Measurements from ENCODE around the gene IL17RC. TPM values are rescaled to one million over a fixed set of nuclear protein-coding genes. Genes with fewer than 3 reads are reported as not detected.

IL17RC gene
- total and polyA plus RNA-seq, 2 of the 8 experiments (the other 6 are each of a cell fraction or from before 2014, with no cell fraction given): 11.8 to 13.0 TPM

- TF ChIP-seq CTCF (IDR thresholded peaks at IDR 0.05; ENCODE audit: control extremely low read depth in 1 of 3, insufficient read depth in 1 of 3, low read depth in 1 of 3, low read length in 3 of 3): no peak
- TF ChIP-seq EGR1 (IDR thresholded peaks at IDR 0.05; ENCODE audit: borderline replicate concordance, low read depth, low read length): peak; percentile 94
Measured at GRCh38 chr3:9890249-9891071, 26.4 kb upstream of the IL17RC start, which contains the start of gene JAGN1 (continued).
